Activated B cell treated with CpG ODN at 0.5 μM for 24 hours (primary cell): Measurements from ENCODE around the gene MISP3. TPM values are rescaled to one million over a fixed set of nuclear protein-coding genes. Genes with fewer than 3 reads are reported as not detected.
A peak's percentile ranks its signal among the peaks of the same experiment; 100 is the strongest.

Experiments
- ATAC-seq: fragments of 200-7000 bp; cut with Tn5 transposase; one replicate; pipeline ENCODE4 v1.10.0; 2021; ENCODE audit warnings: low read depth, mild to moderate bottlenecking, moderate library complexity
- CTCF ChIA-PET: fragments of 350-600 bp; sonication (Branson Sonifier 250); formaldehyde crosslinking; loops from one replicate; lab custom pipeline; 2021; ENCODE audit warnings: antibody characterized with exemption; lab: Charles Lee
- POLR2A ChIA-PET: fragments of 350-600 bp; sonication (Branson Sonifier 250); formaldehyde crosslinking; loops from one replicate; lab custom pipeline; 2021; ENCODE audit warnings: antibody characterized with exemption; lab: Charles Lee
- DNase-seq: peaks from one replicate; pipeline ENCODE4 v3.0.0; 2022
- H3K27ac Mint-ChIP-seq: one replicate; pipeline ENCODE4 v1.8.0; 2020; ENCODE audit warnings: mixed read lengths
- H3K27me3 Mint-ChIP-seq: one replicate; pipeline ENCODE4 v1.8.0; 2021; ENCODE audit warnings: mixed read lengths
- H3K36me3 Mint-ChIP-seq: one replicate; pipeline ENCODE4 v1.8.0; 2021; ENCODE audit warnings: low read depth, mixed read lengths
- H3K4me1 Mint-ChIP-seq: one replicate; pipeline ENCODE4 v1.8.0; 2021; ENCODE audit warnings: mixed read lengths
- H3K4me3 Mint-ChIP-seq: one replicate; pipeline ENCODE4 v1.8.0; 2020; ENCODE audit warnings: mild to moderate bottlenecking, mixed read lengths
- H3K9me3 Mint-ChIP-seq: one replicate; pipeline ENCODE4 v1.8.0; 2020; ENCODE audit warnings: mixed read lengths
- CTCF ChIP-seq: fragments of 200-600 bp; IDR thresholded peaks from one replicate; pipeline ENCODE4 v1.8.0; 2022; ENCODE audit warnings: antibody characterized with exemption, mild to moderate bottlenecking
- intact Hi-C: fragments of 100-400 bp; cut with micrococcal nuclease; formaldehyde crosslinking; loops from one replicate; pipeline ENCODE4 v1.15.1; 2024
- total RNA-seq: library from RNA; stranded (reverse); gene quantifications from 2 replicates; pipeline ENCODE4 v1.2.3, GENCODE V29; 2022

Gene MISP3
- total RNA-seq, 1 donor from 2014 or later: 0.18 TPM

- Mint-ChIP-seq H3K4me3 (no peak overlapping the region), H3K27me3 (no peaks in the 10 kb centered on the region), H3K4me1 (peaks cover 18% of the 10 kb centered on the region), H3K9me3 (no peaks in the 10 kb centered on the region), H3K27ac (peak overlapping the region; percentile 18), H3K36me3 (peaks cover 20% of the 10 kb centered on the region)
- ATAC-seq (no peak), DNase-seq (no peak)
- ChIA-PET CTCF (interaction anchor here (0.6 kb wide), 1 partner anchor 34 kb away, joined by 4 read pairs; no protein-coding TSS in a partner anchor), POLR2A (no interaction called here)
- intact Hi-C loops: loop anchor here (10.0 kb wide), 1 partner anchor 316 kb away; the partner anchor contains the start of gene ZSWIM4
- no peak for TF ChIP-seq CTCF
These were observed 38.1 kb downstream of the MISP3 start for GRCh38 chr19:14110650-14111049.

GRCh38 chr19:14111486-14111885, 38.9 kb downstream of the MISP3 start:
- Mint-ChIP-seq H3K27ac (no peak overlapping the region), H3K4me1 (peaks cover 26% of the 10 kb centered on the region), H3K27me3 (no peaks in the 10 kb centered on the region), H3K9me3 (no peaks in the 10 kb centered on the region), H3K36me3 (peaks cover 11% of the 10 kb centered on the region), H3K4me3 (no peak overlapping the region)
- TF ChIP-seq CTCF: no peak
- intact Hi-C loops: loop anchor here (10.0 kb wide), 1 partner anchor 317 kb away; the partner anchor contains the start of gene ZSWIM4
- ChIA-PET CTCF (no interaction called here), POLR2A (no interaction called here)
- ATAC-seq: no peak
- no peak for DNase-seq

- H3K36me3 Mint-ChIP-seq: peaks cover 6% of the 10 kb centered on the region
- H3K27ac Mint-ChIP-seq: no peak overlapping the region
These were observed 39.6 kb downstream of the MISP3 start for GRCh38 chr19:14112051-14112808.

GRCh38 chr19:14112809-14113385, 40.3 kb downstream of the MISP3 start:
- H3K27me3 Mint-ChIP-seq: no peaks in the 10 kb centered on the region
- ChIA-PET POLR2A (interaction anchor here (0.6 kb wide), 2 partner anchors 16 to 373 kb away, joined by 7 read pairs; no protein-coding TSS in a partner anchor), CTCF (no interaction called here)
- DNase-seq (no peak), ATAC-seq (no peak)
- H3K9me3 Mint-ChIP-seq: no peaks in the 10 kb centered on the region
- no peak overlapping the region for H3K27ac Mint-ChIP-seq
- H3K4me3 Mint-ChIP-seq: no peak overlapping the region
- H3K4me1 Mint-ChIP-seq: peaks cover 33% of the 10 kb centered on the region
- H3K36me3 Mint-ChIP-seq: peaks cover 3% of the 10 kb centered on the region
- TF ChIP-seq CTCF: no peak
- intact Hi-C loops: loop anchor here (10.0 kb wide), 1 partner anchor 318 kb away; the partner anchor contains the start of gene ZSWIM4

More at GRCh38 chr19:14112051-14112808, 39.6 kb downstream of the MISP3 start:
- no peak for ATAC-seq
- ChIA-PET CTCF (no interaction called here), POLR2A (no interaction called here)
- Mint-ChIP-seq H3K27me3 (no peaks in the 10 kb centered on the region), H3K4me1 (peaks cover 31% of the 10 kb centered on the region), H3K4me3 (no peak overlapping the region), H3K9me3 (no peaks in the 10 kb centered on the region)
- no peak for DNase-seq
- intact Hi-C loops: loop anchor here (10.0 kb wide), 1 partner anchor 317 kb away; the partner anchor contains the start of gene ZSWIM4
- no peak for TF ChIP-seq CTCF
